PFSK-1 (cell line): Measurements from ENCODE around the gene TRAPPC12.

ENCODE experiments used
- FOXP2 ChIP-seq: optimal IDR thresholded peaks from 2 replicates; pipeline ENCODE3; 2011; ENCODE audit warnings: borderline replicate concordance, control low read depth, inconsistent platforms; ENCODE audit not compliant: insufficient read depth; ENCODE audit errors: extremely low read length, extremely low read depth
- POLR2AphosphoS5 ChIP-seq: IDR thresholded peaks from 2 replicates; pipeline ENCODE4 v1.6.1; 2012; ENCODE audit warnings: low read depth, mild to moderate bottlenecking, control low read depth, low read length, moderate library complexity
- REST ChIP-seq, 2 experiments: IDR thresholded peaks; 2 replicates each; pipeline versions ENCODE4 v1.6.1 to v1.8.0; 2011 to 2012; ENCODE audit warnings: low read depth in 2 of 2, low read length in 2 of 2, control low read depth in 1 of 2, inconsistent platforms in 1 of 2, mild to moderate bottlenecking in 1 of 2, moderate library complexity in 1 of 2; ENCODE audit not compliant: insufficient read depth in 1 of 2
- SIN3A ChIP-seq: IDR thresholded peaks from 2 replicates; pipeline ENCODE4 v1.6.1; 2012; ENCODE audit warnings: mild to moderate bottlenecking, low read length, moderate library complexity, borderline replicate concordance; ENCODE audit not compliant: insufficient read depth
- TAF1 ChIP-seq: IDR thresholded peaks from 2 replicates; pipeline ENCODE4 v1.6.1; 2012; ENCODE audit warnings: low read length, control low read depth, borderline replicate concordance; ENCODE audit not compliant: insufficient read depth

The TRAPPC12 gene

GRCh38 chr2:3344897-3345296 is 34.6 kb upstream of the TRAPPC12 start:
- TF ChIP-seq POLR2AphosphoS5 (no peak), TAF1 (no peak), REST (IDR thresholded peaks at IDR 0.05; ENCODE audit: insufficient read depth in 1 of 2, low read depth in 2 of 2, low read length in 2 of 2) (no peak), SIN3A (no peak), FOXP2 (no peak)

GRCh38 chr2:3345621-3346020 is 33.9 kb upstream of the TRAPPC12 start:
- TF ChIP-seq REST (IDR thresholded peaks at IDR 0.05; ENCODE audit: insufficient read depth in 1 of 2, low read depth in 2 of 2, low read length in 2 of 2) (no peak), POLR2AphosphoS5 (no peak), FOXP2 (no peak), SIN3A (no peak), TAF1 (no peak)

GRCh38 chr2:3348767-3349166 is 30.7 kb upstream of the TRAPPC12 start:
- TF ChIP-seq FOXP2 (no peak), POLR2AphosphoS5 (no peak), SIN3A (no peak), REST (IDR thresholded peaks at IDR 0.05; ENCODE audit: insufficient read depth in 1 of 2, low read depth in 2 of 2, low read length in 2 of 2) (no peak)

DNA sequence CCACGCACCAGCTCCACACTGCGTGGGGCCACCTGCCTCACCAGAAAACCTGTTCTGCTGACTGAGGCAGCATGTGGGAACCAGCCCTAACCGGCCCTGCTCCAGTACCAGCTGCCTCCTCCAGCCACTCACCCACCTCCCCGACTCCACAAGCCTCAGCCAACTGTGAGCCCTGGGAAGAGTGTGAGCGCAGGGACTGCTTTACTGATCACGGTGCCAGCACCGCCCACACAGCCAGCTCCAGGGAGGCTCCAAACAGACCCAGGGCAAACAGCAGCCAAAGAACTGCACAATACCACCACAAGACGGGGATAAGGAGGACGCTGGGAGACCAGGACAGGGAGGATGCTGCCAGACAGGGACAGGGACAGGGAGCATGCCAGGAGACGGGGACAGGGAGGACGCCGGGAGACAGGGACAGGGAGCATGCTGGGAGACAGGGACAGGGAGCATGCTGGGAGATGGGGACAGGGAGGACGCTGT is 30.2 kb upstream of the TRAPPC12 start:
- TF ChIP-seq POLR2AphosphoS5 (no peak), SIN3A (no peak), FOXP2 (no peak), TAF1 (no peak), REST (IDR thresholded peaks at IDR 0.05; ENCODE audit: insufficient read depth in 1 of 2, low read depth in 2 of 2, low read length in 2 of 2) (no peak)

DNA sequence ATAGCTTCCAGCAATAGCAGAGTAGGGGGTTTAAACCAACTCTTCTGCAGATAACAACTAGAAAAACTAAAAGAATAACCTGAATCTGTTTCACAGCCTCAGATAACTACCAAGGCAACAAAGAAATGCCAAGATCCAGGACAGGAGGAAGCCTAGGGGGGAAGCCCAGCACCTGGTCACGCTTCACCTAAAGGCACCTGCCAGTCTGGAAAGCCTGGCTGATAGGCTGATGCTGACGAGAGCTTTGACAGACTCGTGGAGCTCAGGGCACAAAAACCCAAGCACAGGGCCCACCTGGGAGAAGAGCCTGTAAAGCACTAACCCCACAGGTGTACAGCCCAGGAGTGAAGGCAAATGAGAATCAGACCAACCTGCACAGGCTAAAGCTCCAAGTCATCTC is 24.5 kb upstream of the TRAPPC12 start:
- no peak for TF ChIP-seq TAF1
- TF ChIP-seq FOXP2, result no peak
- TF ChIP-seq SIN3A, result no peak
- TF ChIP-seq REST (IDR thresholded peaks at IDR 0.05; ENCODE audit: insufficient read depth in 1 of 2, low read depth in 2 of 2, low read length in 2 of 2), result no peak
- no peak for TF ChIP-seq POLR2AphosphoS5
